GM19468 (cell line): ENCODE measurements around the gene ZNF280D.
A peak's percentile ranks its signal among the peaks of the same experiment; 100 is the strongest.

ENCODE experiments used
- ATAC-seq: cut with Tn5 transposase; IDR thresholded peaks from one replicate; pipeline ENCODE4 v1.9.1; 2021; ENCODE audit warnings: mild to moderate bottlenecking, moderate library complexity, moderate number of reproducible peaks; ENCODE audit not compliant: unreplicated experiment; ENCODE audit errors: extremely low read depth

ZNF280D gene

GRCh38 chr15:56654216-56654615 is 79.1 kb downstream of the ZNF280D start:
- ATAC-seq, result no peak

- no peak for ATAC-seq
These were observed 79.5 kb downstream of the ZNF280D start for GRCh38 chr15:56653787-56654186.

- ATAC-seq, result no peak
These were observed 80.2 kb downstream of the ZNF280D start for GRCh38 chr15:56653107-56653506.

- no peak for ATAC-seq
These were observed 85.0 kb downstream of the ZNF280D start for GRCh38 chr15:56648311-56648710.

GRCh38 chr15:56640549-56640948 is 92.8 kb downstream of the ZNF280D start:
- no peak for ATAC-seq

- no peak for ATAC-seq
These were observed 93.2 kb downstream of the ZNF280D start for GRCh38 chr15:56640127-56640526.

- no peak for ATAC-seq
These were observed 93.7 kb downstream of the ZNF280D start for GRCh38 chr15:56639631-56640030.

- no peak for ATAC-seq
These were observed 101.5 kb downstream of the ZNF280D start for GRCh38 chr15:56631765-56632164.

- no peak for ATAC-seq
These were observed 104.3 kb downstream of the ZNF280D start for GRCh38 chr15:56628893-56629532.

GRCh38 chr15:56619887-56620286 is 113.4 kb downstream of the ZNF280D start:
- no peak for ATAC-seq

GRCh38 chr15:56617628-56618027 is 115.7 kb downstream of the ZNF280D start:
- no peak for ATAC-seq

GRCh38 chr15:56616551-56616950 is 116.8 kb downstream of the ZNF280D start:
- no peak for ATAC-seq

- ATAC-seq, result no peak
These were observed 119.5 kb downstream of the ZNF280D start for GRCh38 chr15:56613811-56614210.

- ATAC-seq, result no peak
These were observed 124.3 kb downstream of the ZNF280D start for GRCh38 chr15:56608993-56609392.

- ATAC-seq, result peak; percentile 92
These were observed 125.0 kb downstream of the ZNF280D start for GRCh38 chr15:56608140-56608778.

GRCh38 chr15:56602253-56602652 is 131.1 kb downstream of the ZNF280D start:
- no peak for ATAC-seq

GRCh38 chr15:56600380-56600779 is 132.9 kb downstream of the ZNF280D start:
- no peak for ATAC-seq

- no peak for ATAC-seq
These were observed 134.3 kb downstream of the ZNF280D start for GRCh38 chr15:56598991-56599390.

GRCh38 chr15:56587686-56588085 is 145.6 kb downstream of the ZNF280D start:
- ATAC-seq, result no peak

GRCh38 chr15:56586206-56586605 is 147.1 kb downstream of the ZNF280D start:
- no peak for ATAC-seq

GRCh38 chr15:56582785-56583184 is 150.5 kb downstream of the ZNF280D start:
- ATAC-seq, result no peak
